OCI-LY7 (cell line): Measurements from ENCODE around the gene TMC2.

Experiments used
- CTCF ChIP-seq: fragments of 200-600 bp; sonication (generic); conservative IDR thresholded peaks from 2 replicates; pipeline ENCODE4 v1.5.1; 2014; ENCODE audit warnings: mild to moderate bottlenecking, antibody characterized with exemption, low read length, moderate library complexity, mixed read lengths
- EZH2phosphoT487 ChIP-seq: fragments of 200-600 bp; sonication (generic); IDR thresholded peaks from 2 replicates; pipeline ENCODE4 v1.6.1; 2018; ENCODE audit warnings: low read depth, borderline replicate concordance, mild to moderate bottlenecking, mixed run types, antibody characterized with exemption, low read length, moderate library complexity, mixed read lengths

DNA sequence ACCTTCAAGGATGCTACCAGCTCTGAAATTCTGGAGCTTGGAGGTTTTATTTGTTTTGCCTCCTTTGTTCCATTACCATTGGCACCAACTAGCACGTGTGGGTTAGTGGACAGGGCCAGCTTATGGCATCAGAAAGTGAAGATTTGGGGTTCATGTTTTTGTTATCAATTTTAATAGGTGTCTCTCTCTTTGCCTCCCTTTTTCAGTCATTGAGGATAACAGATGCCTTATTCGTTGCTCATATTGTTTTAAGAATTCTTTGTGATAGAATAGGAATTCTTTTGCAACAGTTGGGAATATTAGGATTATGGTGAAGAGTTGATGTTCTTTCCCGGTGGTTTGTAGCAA is 22.9 kb downstream of the TMC2 start:
- TF ChIP-seq CTCF (no peak), EZH2phosphoT487 (no peak)
